HepG2 (cell line): Measurements from ENCODE around the gene OSBPL10. TPM values are rescaled to one million over a fixed set of nuclear protein-coding genes. Genes with fewer than 3 reads are reported as not detected.
A peak's percentile ranks its signal among the peaks of the same experiment; 100 is the strongest.

Experiments
- FOXA1 ChIP-seq, 2 experiments: fragments of 450-650 bp in 1 of 2; sonication (generic) in 1 of 2; formaldehyde crosslinking in 1 of 2; IDR thresholded peaks; 2 replicates each; pipeline versions ENCODE4 v1.4.0 to v1.6.1; 2016 to 2020; ENCODE audit warnings: missing genetic modification reagents in 1 of 2
- HES4 ChIP-seq: sonication (generic); formaldehyde crosslinking; IDR thresholded peaks from 2 replicates; pipeline ENCODE4 v1.9.0; 2021; ENCODE audit warnings: mild to moderate bottlenecking, missing genetic modification reagents, borderline replicate concordance
- HNRNPUL1 ChIP-seq: fragments of 200-400 bp; formaldehyde crosslinking; IDR thresholded peaks from 2 replicates; pipeline ENCODE4 v1.6.1; 2017; ENCODE audit warnings: low read depth, mild to moderate bottlenecking, low read length, moderate library complexity
- KDM3A ChIP-seq: IDR thresholded peaks from 2 replicates; pipeline ENCODE4 v1.6.1; 2018; ENCODE audit warnings: low read depth, missing compliant biosample characterization
- KDM6A ChIP-seq: IDR thresholded peaks from 2 replicates; pipeline ENCODE4 v1.6.1; 2016; ENCODE audit warnings: low read depth
- MIER2 ChIP-seq: IDR thresholded peaks from 2 replicates; pipeline ENCODE4 v1.6.1; 2016; ENCODE audit warnings: missing biosample characterization, missing genetic modification reagents
- NCOA2 ChIP-seq: sonication (generic); formaldehyde crosslinking; IDR thresholded peaks from 2 replicates; pipeline ENCODE4 v1.8.0; 2022; ENCODE audit warnings: inconsistent platforms
- ONECUT2 ChIP-seq: sonication (generic); formaldehyde crosslinking; IDR thresholded peaks from 2 replicates; pipeline ENCODE4 v1.4.0; 2020; ENCODE audit warnings: missing genetic modification reagents
- RAD51 ChIP-seq: fragments of 450-650 bp; IDR thresholded peaks from 2 replicates; pipeline ENCODE4 v1.6.1; 2016; ENCODE audit warnings: borderline replicate concordance
- RARA ChIP-seq: IDR thresholded peaks from 2 replicates; pipeline ENCODE4 v1.6.1; 2016; ENCODE audit warnings: missing genetic modification reagents, missing compliant biosample characterization
- RXRA ChIP-seq: sonication (generic); formaldehyde crosslinking; IDR thresholded peaks from 2 replicates; pipeline ENCODE4 v1.5.1; 2020; ENCODE audit warnings: missing genetic modification reagents
- SSRP1 ChIP-seq: IDR thresholded peaks from 2 replicates; pipeline ENCODE4 v1.6.1; 2016; ENCODE audit warnings: control low read depth
- TMF1 ChIP-seq: sonication (generic); formaldehyde crosslinking; IDR thresholded peaks from 2 replicates; pipeline ENCODE4 v1.8.1; 2022; ENCODE audit warnings: low read depth, missing genetic modification reagents
- YEATS4 ChIP-seq: sonication (generic); formaldehyde crosslinking; IDR thresholded peaks from 2 replicates; pipeline ENCODE4 v1.4.0; 2020; ENCODE audit warnings: missing genetic modification reagents, borderline replicate concordance
- ZFP36 ChIP-seq: fragments of 150-350 bp; IDR thresholded peaks from 2 replicates; pipeline ENCODE4 v1.6.1; 2018; ENCODE audit warnings: borderline replicate concordance, low read length, low read depth; ENCODE audit not compliant: partially characterized antibody
- ZFY ChIP-seq: sonication (generic); formaldehyde crosslinking; IDR thresholded peaks from 2 replicates; pipeline ENCODE4 v1.4.0; 2020; ENCODE audit warnings: missing genetic modification reagents
- ZNF232 ChIP-seq: sonication (generic); formaldehyde crosslinking; IDR thresholded peaks from 2 replicates; pipeline ENCODE4 v1.4.0; 2020; ENCODE audit warnings: missing genetic modification reagents, borderline replicate concordance
- ZNF362 ChIP-seq: sonication (generic); formaldehyde crosslinking; IDR thresholded peaks from 2 replicates; pipeline ENCODE4 v1.4.0; 2020; ENCODE audit warnings: missing genetic modification reagents, mild to moderate bottlenecking, borderline replicate concordance
- ZNF430 ChIP-seq: sonication (generic); formaldehyde crosslinking; IDR thresholded peaks from 2 replicates; pipeline ENCODE4 v1.9.0; 2021; ENCODE audit warnings: mild to moderate bottlenecking, missing genetic modification reagents
- ZNF607 ChIP-seq: sonication (generic); formaldehyde crosslinking; IDR thresholded peaks from 2 replicates; pipeline ENCODE4 v1.5.1; 2020; ENCODE audit warnings: missing genetic modification reagents, mild to moderate bottlenecking, borderline replicate concordance
- polyA plus RNA-seq, 8 experiments: library from polyadenylated mRNA; depleted of rRNA in 3 of 8; stranded (reverse) in 7 of 8; unstranded in 1 of 8; fragments of >200 nt; fragmentation: Illumina TruSeq in 4 of 8; extraction: Trizol in 4 of 8; gene quantifications; 2 replicates each; pipeline versions ENCODE4 v1.2.1 to v1.2.3, GENCODE V29; 2011 to 2016; ENCODE audit warnings: low read depth in 4 of 8, missing spikeins in 1 of 8, mixed read lengths in 1 of 8; ENCODE audit not compliant: insufficient read depth in 1 of 8
- total RNA-seq, 5 experiments: library from RNA; depleted of rRNA; stranded (reverse); fragments of >200 nt; fragmentation: Illumina TruSeq; extraction: Trizol; gene quantifications; 2 replicates each; pipeline ENCODE4 v1.2.3, GENCODE V29; 2016; ENCODE audit warnings: low read depth in 1 of 5
- TF ChIP-seq, protein P1 (sequence below): sonication (generic); formaldehyde crosslinking; IDR thresholded peaks from 2 replicates; pipeline ENCODE4 v1.4.0; 2020; ENCODE audit warnings: missing genetic modification reagents
- TF ChIP-seq, protein P2 (sequence below): sonication (generic); formaldehyde crosslinking; conservative IDR thresholded peaks from 2 replicates; pipeline ENCODE4 v1.4.0; 2020; ENCODE audit warnings: missing genetic modification reagents
- TF ChIP-seq, protein P3 (sequence below): sonication (generic); formaldehyde crosslinking; IDR thresholded peaks from 2 replicates; pipeline ENCODE4 v1.5.1; 2020; ENCODE audit warnings: mild to moderate bottlenecking, missing genetic modification reagents, moderate library complexity
- TF ChIP-seq, protein P4 (sequence below): IDR thresholded peaks from 2 replicates; pipeline ENCODE4 v1.6.1; 2016; ENCODE audit warnings: control low read depth

The OSBPL10 gene
- total and polyA plus RNA-seq, 2 of the 13 experiments (the other 11 are each of a cell fraction or from before 2014, with no cell fraction given), result 10.3 to 28.6 TPM

DNA sequence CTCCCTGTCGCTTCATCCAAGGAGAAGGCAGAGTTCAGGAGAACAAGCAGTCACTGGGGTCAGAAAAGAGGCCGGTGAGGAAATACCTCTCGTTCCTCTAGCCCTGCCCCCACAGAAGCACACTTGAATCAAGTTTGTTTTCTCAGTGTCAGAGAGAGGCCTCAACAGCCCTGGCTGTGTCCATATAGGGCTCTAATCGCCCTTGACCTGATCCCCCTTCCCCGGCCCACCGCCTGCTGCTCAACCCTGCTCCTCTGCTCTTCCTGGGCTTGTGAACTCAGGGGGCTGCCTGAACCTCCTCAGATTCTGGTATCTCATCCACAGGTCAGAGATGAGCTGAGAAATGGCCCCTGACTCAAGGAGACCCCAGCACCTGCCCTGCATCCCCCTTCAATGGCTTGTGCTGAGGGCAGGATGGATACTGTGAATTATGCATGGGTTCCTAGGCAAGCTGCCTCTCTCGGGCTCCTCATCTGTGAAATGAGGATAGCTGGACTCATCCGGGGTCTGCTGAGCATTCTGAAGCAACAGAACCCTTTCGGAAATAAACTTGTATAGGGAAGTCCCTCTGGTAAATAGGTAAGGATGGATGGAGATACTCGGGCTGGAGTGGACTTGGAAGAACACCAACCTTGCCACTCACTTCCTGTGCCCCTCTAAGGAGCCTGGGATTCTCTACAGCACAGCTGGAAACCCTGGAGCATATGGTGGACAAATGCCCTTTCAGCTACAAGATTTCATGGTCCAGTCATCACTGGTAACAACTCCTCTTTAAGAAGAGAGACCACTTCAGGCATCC lies 300.8 kb downstream of the OSBPL10 start (continued):
- TF ChIP-seq, protein P1, sequence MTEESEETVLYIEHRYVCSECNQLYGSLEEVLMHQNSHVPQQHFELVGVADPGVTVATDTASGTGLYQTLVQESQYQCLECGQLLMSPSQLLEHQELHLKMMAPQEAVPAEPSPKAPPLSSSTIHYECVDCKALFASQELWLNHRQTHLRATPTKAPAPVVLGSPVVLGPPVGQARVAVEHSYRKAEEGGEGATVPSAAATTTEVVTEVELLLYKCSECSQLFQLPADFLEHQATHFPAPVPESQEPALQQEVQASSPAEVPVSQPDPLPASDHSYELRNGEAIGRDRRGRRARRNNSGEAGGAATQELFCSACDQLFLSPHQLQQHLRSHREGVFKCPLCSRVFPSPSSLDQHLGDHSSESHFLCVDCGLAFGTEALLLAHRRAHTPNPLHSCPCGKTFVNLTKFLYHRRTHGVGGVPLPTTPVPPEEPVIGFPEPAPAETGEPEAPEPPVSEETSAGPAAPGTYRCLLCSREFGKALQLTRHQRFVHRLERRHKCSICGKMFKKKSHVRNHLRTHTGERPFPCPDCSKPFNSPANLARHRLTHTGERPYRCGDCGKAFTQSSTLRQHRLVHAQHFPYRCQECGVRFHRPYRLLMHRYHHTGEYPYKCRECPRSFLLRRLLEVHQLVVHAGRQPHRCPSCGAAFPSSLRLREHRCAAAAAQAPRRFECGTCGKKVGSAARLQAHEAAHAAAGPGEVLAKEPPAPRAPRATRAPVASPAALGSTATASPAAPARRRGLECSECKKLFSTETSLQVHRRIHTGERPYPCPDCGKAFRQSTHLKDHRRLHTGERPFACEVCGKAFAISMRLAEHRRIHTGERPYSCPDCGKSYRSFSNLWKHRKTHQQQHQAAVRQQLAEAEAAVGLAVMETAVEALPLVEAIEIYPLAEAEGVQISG (CRISPR knock-in tag), result 0 out of 2 replicates have a peak, but pooled peaks have one; percentile 20
- TF ChIP-seq RAD51, result no peak
- 0 out of 2 replicates have a peak, but pooled peaks have one; percentile 49 for TF ChIP-seq RXRA (CRISPR knock-in tag)
- TF ChIP-seq ZFP36, result no peak
- peak; percentile 67 for TF ChIP-seq RARA (CRISPR knock-in tag)
- TF ChIP-seq, protein P2, sequence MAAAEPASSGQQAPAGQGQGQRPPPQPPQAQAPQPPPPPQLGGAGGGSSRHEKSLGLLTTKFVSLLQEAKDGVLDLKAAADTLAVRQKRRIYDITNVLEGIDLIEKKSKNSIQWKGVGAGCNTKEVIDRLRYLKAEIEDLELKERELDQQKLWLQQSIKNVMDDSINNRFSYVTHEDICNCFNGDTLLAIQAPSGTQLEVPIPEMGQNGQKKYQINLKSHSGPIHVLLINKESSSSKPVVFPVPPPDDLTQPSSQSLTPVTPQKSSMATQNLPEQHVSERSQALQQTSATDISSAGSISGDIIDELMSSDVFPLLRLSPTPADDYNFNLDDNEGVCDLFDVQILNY (CRISPR knock-in tag), result no peak
- TF ChIP-seq SSRP1, result no peak
- TF ChIP-seq HES4 (CRISPR knock-in tag), result no peak
- TF ChIP-seq HNRNPUL1, result no peak
- no peak for TF ChIP-seq ZNF607 (CRISPR knock-in tag)
- TF ChIP-seq TMF1, result no peak
- TF ChIP-seq KDM6A, result peak; percentile 16; the same call in 1 of the 2 replicates
- no peak for TF ChIP-seq ZNF362
- TF ChIP-seq MIER2, result no peak
- no peak for TF ChIP-seq ZNF232
- peak; percentile 28; the same call in 1 of the 2 replicates for TF ChIP-seq ZFY (CRISPR knock-in tag)
- TF ChIP-seq, protein P3, sequence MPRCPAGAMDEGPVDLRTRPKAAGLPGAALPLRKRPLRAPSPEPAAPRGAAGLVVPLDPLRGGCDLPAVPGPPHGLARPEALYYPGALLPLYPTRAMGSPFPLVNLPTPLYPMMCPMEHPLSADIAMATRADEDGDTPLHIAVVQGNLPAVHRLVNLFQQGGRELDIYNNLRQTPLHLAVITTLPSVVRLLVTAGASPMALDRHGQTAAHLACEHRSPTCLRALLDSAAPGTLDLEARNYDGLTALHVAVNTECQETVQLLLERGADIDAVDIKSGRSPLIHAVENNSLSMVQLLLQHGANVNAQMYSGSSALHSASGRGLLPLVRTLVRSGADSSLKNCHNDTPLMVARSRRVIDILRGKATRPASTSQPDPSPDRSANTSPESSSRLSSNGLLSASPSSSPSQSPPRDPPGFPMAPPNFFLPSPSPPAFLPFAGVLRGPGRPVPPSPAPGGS, result no peak
- TF ChIP-seq NCOA2 (CRISPR knock-in tag), result peak; percentile 26; the same call in 1 of the 2 replicates
- TF ChIP-seq ONECUT2 (CRISPR knock-in tag), result no peak
- TF ChIP-seq FOXA1 (IDR thresholded peaks at IDR 0.05), result no peak
- TF ChIP-seq FOXA1 (CRISPR knock-in tag; IDR thresholded peaks at IDR 0.05), result peak; percentile 43
- TF ChIP-seq ZNF430 (CRISPR knock-in tag), result no peak
- no peak for TF ChIP-seq KDM3A (CRISPR knock-in tag)
- no peak for TF ChIP-seq YEATS4 (CRISPR knock-in tag)
- TF ChIP-seq, protein P4, sequence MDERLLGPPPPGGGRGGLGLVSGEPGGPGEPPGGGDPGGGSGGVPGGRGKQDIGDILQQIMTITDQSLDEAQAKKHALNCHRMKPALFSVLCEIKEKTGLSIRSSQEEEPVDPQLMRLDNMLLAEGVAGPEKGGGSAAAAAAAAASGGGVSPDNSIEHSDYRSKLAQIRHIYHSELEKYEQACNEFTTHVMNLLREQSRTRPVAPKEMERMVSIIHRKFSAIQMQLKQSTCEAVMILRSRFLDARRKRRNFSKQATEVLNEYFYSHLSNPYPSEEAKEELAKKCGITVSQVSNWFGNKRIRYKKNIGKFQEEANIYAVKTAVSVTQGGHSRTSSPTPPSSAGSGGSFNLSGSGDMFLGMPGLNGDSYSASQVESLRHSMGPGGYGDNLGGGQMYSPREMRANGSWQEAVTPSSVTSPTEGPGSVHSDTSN, result no peak
